Endothelial cell of umbilical vein (primary cell): ENCODE results near the gene CDC37L1. TPM values are rescaled to one million over a fixed set of nuclear protein-coding genes. Genes with fewer than 3 reads are reported as not detected.

ENCODE experiments used
- BruUV-seq: library from RNA; stranded (reverse); fragments of 400-500 nt; replicated peaks from 2 replicates; lab custom pipeline; 2021; lab: Mats Ljungman, UMichigan
- CTCF ChIA-PET: fragments of 300-600, 350-600 bp; sonication (Branson Sonifier 250); formaldehyde crosslinking; loops from one replicate; lab custom pipeline; 2021; ENCODE audit warnings: antibody characterized with exemption, inconsistent platforms; lab: Charles Lee
- POLR2A ChIA-PET: fragments of 300-600, 350-600 bp; sonication (Branson Sonifier 250); formaldehyde crosslinking; loops from one replicate; lab custom pipeline; 2021; ENCODE audit warnings: antibody characterized with exemption, inconsistent platforms; lab: Charles Lee
- DNase-seq: peaks from one replicate; pipeline ENCODE4 v3.0.0-alpha.2; 2011; ENCODE audit warnings: low read depth, low spot score
- FAIRE-seq: peaks from 2 replicates; lab custom pipeline; 2011; peaks lifted over from hg19 to GRCh38; lab: Jason Lieb, UNC
- H2AFZ ChIP-seq: 2 replicates; pipeline ENCODE4 v1.6.0; 2012; ENCODE audit warnings: low read depth, low read length, control low read depth, inconsistent platforms
- H3K27ac ChIP-seq: 2 replicates; pipeline ENCODE4 v1.5.1; 2011; ENCODE audit warnings: low read depth, mild to moderate bottlenecking, control low read depth, low read length, moderate library complexity; ENCODE audit not compliant: insufficient read depth
- H3K27me3 ChIP-seq, 2 experiments: 2 replicates each; pipeline versions ENCODE4 v1.6.0 to v1.6.1; 2011; ENCODE audit warnings: low read length in 2 of 2, mixed read lengths in 1 of 2; ENCODE audit not compliant: control insufficient read depth in 2 of 2, insufficient read depth in 2 of 2
- H3K36me3 ChIP-seq, 2 experiments: 2 replicates in 1 of 2; 3 replicates in 1 of 2; pipeline ENCODE4 v1.5.1; 2011; ENCODE audit warnings: low read length in 2 of 2, mild to moderate bottlenecking in 1 of 2, moderate library complexity in 1 of 2; ENCODE audit not compliant: control insufficient read depth in 2 of 2, insufficient read depth in 2 of 2; ENCODE audit errors: extremely low read depth in 1 of 2
- H3K4me1 ChIP-seq: 3 replicates; pipeline ENCODE4 v1.5.1; 2011; ENCODE audit warnings: mild to moderate bottlenecking, low read length; ENCODE audit not compliant: control insufficient read depth, insufficient read depth; ENCODE audit errors: extremely low read depth
- H3K4me2 ChIP-seq: 2 replicates; pipeline ENCODE4 v1.6.1; 2011; ENCODE audit warnings: low read length, control low read depth, mixed read lengths; ENCODE audit not compliant: insufficient read depth
- H3K4me3 ChIP-seq, 3 experiments: fragments of 200-600 bp in 1 of 3; sonication (generic), shearing (Covaris generic) in 1 of 3; replicated peaks in 1 of 3; 2 replicates each; pipeline ENCODE4 v1.5.1; 2011 to 2016; ENCODE audit warnings: control low read depth in 3 of 3, low read length in 3 of 3, mild to moderate bottlenecking in 2 of 3, inconsistent platforms in 1 of 3, low read depth in 1 of 3, moderate library complexity in 1 of 3; ENCODE audit not compliant: insufficient read depth in 1 of 3
- H3K79me2 ChIP-seq: 2 replicates; pipeline ENCODE4 v1.6.0; 2012; ENCODE audit warnings: low read length, inconsistent platforms; ENCODE audit not compliant: control insufficient read depth, insufficient read depth
- H3K9ac ChIP-seq: replicated peaks from 2 replicates; pipeline ENCODE3; 2011; ENCODE audit warnings: low read length, control low read depth; ENCODE audit not compliant: insufficient read depth; ENCODE audit errors: extremely low read depth
- H3K9me1 ChIP-seq: replicated peaks from 3 replicates; pipeline ENCODE4 v1.6.0; 2011; ENCODE audit warnings: mild to moderate bottlenecking, low read length; ENCODE audit not compliant: control insufficient read depth, insufficient read depth; ENCODE audit errors: extremely low read depth
- H3K9me3 ChIP-seq: replicated peaks from 2 replicates; pipeline ENCODE4 v1.5.1; 2012; ENCODE audit warnings: low read length, inconsistent platforms; ENCODE audit not compliant: control insufficient read depth, insufficient read depth
- H4K20me1 ChIP-seq: replicated peaks from 2 replicates; pipeline ENCODE3; 2011; ENCODE audit warnings: mild to moderate bottlenecking, low read length; ENCODE audit not compliant: control insufficient read depth, insufficient read depth; ENCODE audit errors: extremely low read depth
- EZH2 ChIP-seq: IDR thresholded peaks from 2 replicates; pipeline ENCODE4 v1.6.1; 2012; ENCODE audit warnings: borderline replicate concordance, low read depth, mild to moderate bottlenecking, moderate library complexity, low read length, inconsistent platforms; ENCODE audit not compliant: severe bottlenecking
- FOS ChIP-seq: IDR thresholded peaks from 2 replicates; pipeline ENCODE4 v1.6.1; 2011; ENCODE audit warnings: mild to moderate bottlenecking, low read length, moderate library complexity, borderline replicate concordance; ENCODE audit not compliant: insufficient read depth
- GATA2 ChIP-seq: IDR thresholded peaks from 2 replicates; pipeline ENCODE4 v1.7.0; 2011; ENCODE audit warnings: low read depth, mild to moderate bottlenecking, moderate library complexity, mixed read lengths, low read length; ENCODE audit not compliant: insufficient read length, insufficient read depth
- MYC ChIP-seq: IDR thresholded peaks from one replicate; pipeline ENCODE4 v1.6.1; 2011; ENCODE audit warnings: mild to moderate bottlenecking, low read depth, low read length
- POLR2AphosphoS5 ChIP-seq: IDR thresholded peaks from 2 replicates; pipeline ENCODE4 v1.6.1; 2012; ENCODE audit warnings: low read depth, mild to moderate bottlenecking, control low read depth, low read length, moderate library complexity; ENCODE audit not compliant: insufficient read depth
- dilution Hi-C: fragments of 300-500 bp; cut with MboI; formaldehyde crosslinking; loops from one replicate; pipeline ENCODE4 v1.15.0; 2019; ENCODE audit warnings: low sequenced_read_pairs; ENCODE audit not compliant: extremely low pct_ligation_motif_present
- intact Hi-C: fragments of 100-400 bp; cut with micrococcal nuclease; formaldehyde crosslinking; loops from one replicate; pipeline ENCODE4 v1.10.0; 2022
- polyA plus RNA-seq, 4 experiments: library from polyadenylated mRNA; depleted of rRNA in 3 of 4; stranded (reverse) in 3 of 4; unstranded in 1 of 4; fragments of >200 nt; gene quantifications; 2 replicates each; pipeline versions ENCODE4 v1.2.1 to v1.2.3, GENCODE V29; 2011 to 2012; ENCODE audit warnings: missing spikeins in 1 of 4
- total RNA-seq: library from RNA; stranded (reverse); gene quantifications from 2 replicates; pipeline ENCODE4 v1.2.3, GENCODE V29; 2021
- TF ChIP-seq, protein P1 (sequence below): IDR thresholded peaks from 2 replicates; pipeline ENCODE4 v1.6.1; 2011; ENCODE audit not compliant: insufficient read depth, insufficient read length
- TF ChIP-seq, protein P2 (sequence below), 2 donors: IDR thresholded peaks; 1 replicate in 1 of 2; 2 replicates in 1 of 2; pipeline ENCODE4 v1.5.1; 2011; ENCODE audit warnings: low read length in 2 of 2, mild to moderate bottlenecking in 2 of 2, moderate library complexity in 2 of 2, control low read depth in 1 of 2, inconsistent platforms in 1 of 2, low read depth in 1 of 2; ENCODE audit not compliant: insufficient read depth in 1 of 2; ENCODE audit errors: extremely low read depth in 1 of 2

The CDC37L1 gene
- total and polyA plus RNA-seq, 2 donors (not counting 3 experiments of a cell fraction or from before 2014, with no cell fraction given), result 2.6 to 6.8 TPM

DNA sequence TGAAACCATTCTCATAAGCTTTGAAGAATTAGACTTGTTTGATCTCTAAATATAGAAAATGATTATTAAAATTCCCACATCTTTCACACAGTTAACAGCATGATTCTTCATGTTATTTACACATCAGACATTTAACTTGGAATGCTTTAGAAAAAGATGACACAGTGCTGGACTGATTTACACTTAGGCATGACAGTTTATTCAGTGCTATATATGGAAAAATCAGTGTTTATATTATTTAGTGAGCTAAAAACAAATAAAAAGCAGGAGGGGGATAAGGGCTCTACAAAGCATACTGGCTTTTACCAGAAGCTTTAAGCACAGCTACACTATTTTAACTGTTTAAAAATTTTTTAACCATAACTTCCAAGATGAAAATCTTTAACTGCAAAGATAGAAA lies 30.0 kb downstream of the CDC37L1 start:
- Histone ChIP-seq H3K36me3 (peaks cover 2 to 5% of the 10 kb centered on the region in 2 experiments), H3K9me3 (no peaks in the 10 kb centered on the region), H2AFZ (no peak overlapping the region), H3K27ac (no peak overlapping the region), H3K4me3 (no peak overlapping the region), H3K9me1 (no peaks in the 10 kb centered on the region), H4K20me1 (no peaks in the 10 kb centered on the region), H3K27me3 (no peaks in the 10 kb centered on the region), H3K4me1 (no peaks in the 10 kb centered on the region), H3K79me2 (no peaks in the 10 kb centered on the region), H3K9ac (no peak overlapping the region), H3K4me2 (no peak overlapping the region)
- intact Hi-C loops (no loop called here), dilution Hi-C loops (no loop called here)
- no peak for TF ChIP-seq MYC
- TF ChIP-seq GATA2, result no peak
- TF ChIP-seq, protein P1, sequence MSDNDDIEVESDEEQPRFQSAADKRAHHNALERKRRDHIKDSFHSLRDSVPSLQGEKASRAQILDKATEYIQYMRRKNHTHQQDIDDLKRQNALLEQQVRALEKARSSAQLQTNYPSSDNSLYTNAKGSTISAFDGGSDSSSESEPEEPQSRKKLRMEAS, result no peak
- TF ChIP-seq FOS, result no peak
- TF ChIP-seq, protein P2, sequence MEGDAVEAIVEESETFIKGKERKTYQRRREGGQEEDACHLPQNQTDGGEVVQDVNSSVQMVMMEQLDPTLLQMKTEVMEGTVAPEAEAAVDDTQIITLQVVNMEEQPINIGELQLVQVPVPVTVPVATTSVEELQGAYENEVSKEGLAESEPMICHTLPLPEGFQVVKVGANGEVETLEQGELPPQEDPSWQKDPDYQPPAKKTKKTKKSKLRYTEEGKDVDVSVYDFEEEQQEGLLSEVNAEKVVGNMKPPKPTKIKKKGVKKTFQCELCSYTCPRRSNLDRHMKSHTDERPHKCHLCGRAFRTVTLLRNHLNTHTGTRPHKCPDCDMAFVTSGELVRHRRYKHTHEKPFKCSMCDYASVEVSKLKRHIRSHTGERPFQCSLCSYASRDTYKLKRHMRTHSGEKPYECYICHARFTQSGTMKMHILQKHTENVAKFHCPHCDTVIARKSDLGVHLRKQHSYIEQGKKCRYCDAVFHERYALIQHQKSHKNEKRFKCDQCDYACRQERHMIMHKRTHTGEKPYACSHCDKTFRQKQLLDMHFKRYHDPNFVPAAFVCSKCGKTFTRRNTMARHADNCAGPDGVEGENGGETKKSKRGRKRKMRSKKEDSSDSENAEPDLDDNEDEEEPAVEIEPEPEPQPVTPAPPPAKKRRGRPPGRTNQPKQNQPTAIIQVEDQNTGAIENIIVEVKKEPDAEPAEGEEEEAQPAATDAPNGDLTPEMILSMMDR (IDR thresholded peaks at IDR 0.05; ENCODE audit: extremely low read depth in 1 of 2, insufficient read depth in 1 of 2, low read depth in 1 of 2, low read length in 2 of 2), result no peak
- TF ChIP-seq POLR2AphosphoS5, result no peak
- no peak for TF ChIP-seq EZH2
- ChIA-PET CTCF (interaction anchor here (0.7 kb wide), 1 partner anchor 13 kb away, joined by 4 read pairs; no protein-coding TSS in a partner anchor), POLR2A (no interaction called here)
- BruUV-seq, result no TSS peak
- FAIRE-seq (no peak), DNase-seq (no peak)
